Measurements from ENCODE around the gene LAMB4. TPM values are rescaled to one million over a fixed set of nuclear protein-coding genes. Genes with fewer than 3 reads are reported as not detected.

LAMB4 gene
- total RNA-seq: not detected

GRCh38 chr7:108130261-108130660, at the start of gene LAMB4:
TSS of gene LAMB4 (minus strand) at chr7:108130361. CDS start at chr7:108123164, 7,197 bp downstream.
- Histone ChIP-seq H3K27me3 (no peaks in the 10 kb centered on the region), H3K4me3 (no peak within 1 kb of the TSS), H3K36me3 (no peaks in the 10 kb centered on the region), H3K27ac (no peak within 1 kb of the TSS), H3K4me1 (no peaks in the 10 kb centered on the region), H3K9me3 (no peaks in the 10 kb centered on the region)
- intact Hi-C loops (cut with DNase I): no loop called here
- TF ChIP-seq CTCF (IDR thresholded peaks at IDR 0.05): no peak
- DNase-seq (ENCODE audit: low spot score in 2 of 2): no peak

- no peaks in the 10 kb centered on the region for H3K27me3 ChIP-seq
- H3K27ac ChIP-seq: no peak overlapping the region
- no peaks in the 10 kb centered on the region for H3K4me1 ChIP-seq
- no peaks in the 10 kb centered on the region for H3K9me3 ChIP-seq
- H3K4me3 ChIP-seq: no peak overlapping the region
- no peak for DNase-seq (ENCODE audit: low spot score in 2 of 2)
- no peaks in the 10 kb centered on the region for H3K36me3 ChIP-seq
- intact Hi-C loops (cut with DNase I): no loop called here
- TF ChIP-seq CTCF (IDR thresholded peaks at IDR 0.05): no peak
Observed at GRCh38 chr7:108178398-108178797, 48.2 kb upstream of the LAMB4 start.

- DNase-seq (ENCODE audit: low spot score in 2 of 2): no peak
- no peak for TF ChIP-seq CTCF (IDR thresholded peaks at IDR 0.05)
- H3K9me3 ChIP-seq: no peaks in the 10 kb centered on the region
- intact Hi-C loops (cut with DNase I): no loop called here
- no peak overlapping the region for H3K4me3 ChIP-seq
- H3K27ac ChIP-seq: no peak overlapping the region
- no peaks in the 10 kb centered on the region for H3K36me3 ChIP-seq
- no peaks in the 10 kb centered on the region for H3K4me1 ChIP-seq
- H3K27me3 ChIP-seq: no peaks in the 10 kb centered on the region
Observed at GRCh38 chr7:108171164-108171563, 41.0 kb upstream of the LAMB4 start.

GRCh38 chr7:108170251-108170650, 40.1 kb upstream of the LAMB4 start:
- H3K4me1 ChIP-seq: no peaks in the 10 kb centered on the region
- intact Hi-C loops (cut with DNase I): no loop called here
- no peaks in the 10 kb centered on the region for H3K36me3 ChIP-seq

GRCh38 chr7:108167460-108167859, 37.3 kb upstream of the LAMB4 start:
- Histone ChIP-seq H3K4me1 (no peaks in the 10 kb centered on the region), H3K27me3 (no peaks in the 10 kb centered on the region), H3K36me3 (no peaks in the 10 kb centered on the region), H3K9me3 (no peaks in the 10 kb centered on the region), H3K4me3 (no peak overlapping the region), H3K27ac (no peak overlapping the region)
- intact Hi-C loops (cut with DNase I): no loop called here
- no peak for DNase-seq (ENCODE audit: low spot score in 2 of 2)
- no peak for TF ChIP-seq CTCF (IDR thresholded peaks at IDR 0.05)

More at GRCh38 chr7:108170251-108170650, 40.1 kb upstream of the LAMB4 start:
- TF ChIP-seq CTCF (IDR thresholded peaks at IDR 0.05): no peak
- DNase-seq (ENCODE audit: low spot score in 2 of 2): no peak
- no peaks in the 10 kb centered on the region for H3K9me3 ChIP-seq
- H3K27me3 ChIP-seq: no peaks in the 10 kb centered on the region
- no peak overlapping the region for H3K27ac ChIP-seq
- H3K4me3 ChIP-seq: no peak overlapping the region

- H3K4me1 ChIP-seq: no peaks in the 10 kb centered on the region
- no peak for TF ChIP-seq CTCF (IDR thresholded peaks at IDR 0.05)
- no peak overlapping the region for H3K27ac ChIP-seq
- no peaks in the 10 kb centered on the region for H3K27me3 ChIP-seq
- no peak overlapping the region for H3K4me3 ChIP-seq
- H3K9me3 ChIP-seq: no peaks in the 10 kb centered on the region
- H3K36me3 ChIP-seq: no peaks in the 10 kb centered on the region
- intact Hi-C loops (cut with DNase I): no loop called here
- no peak for DNase-seq (ENCODE audit: low spot score in 2 of 2)
Observed at GRCh38 chr7:108166687-108167086, 36.5 kb upstream of the LAMB4 start.
